GM12878 (cell line): Measurements from ENCODE around the gene GTF2F2. TPM values are rescaled to one million over a fixed set of nuclear protein-coding genes. Genes with fewer than 3 reads are reported as not detected.

Source experiments
- ATAC-seq: fragments of 200-7000 bp; cut with Tn5 transposase; 3 replicates; pipeline ENCODE4 v1.9.1; 2020; ENCODE audit warnings: mild to moderate bottlenecking, moderate library complexity
- BruUV-seq: library from RNA; stranded (reverse); fragments of 400-500 nt; replicated peaks from 2 replicates; lab custom pipeline; 2021; lab: Mats Ljungman, UMichigan
- CTCF ChIA-PET: fragments of 300-600 bp; sonication (Branson Sonifier 250); formaldehyde crosslinking; extraction: SDS; loops from one replicate; lab custom pipeline; 2021; ENCODE audit warnings: inconsistent platforms; lab: Yijun Ruan, JAX
- POLR2A ChIA-PET: fragments of 350-600 bp; formaldehyde crosslinking; extraction: SDS; loops from one replicate; lab custom pipeline; 2021; ENCODE audit warnings: inconsistent platforms; lab: Charles Lee
- RAD21 ChIA-PET: fragments of 300-600 bp; sonication (Branson Sonifier 250); formaldehyde crosslinking; loops from one replicate; lab custom pipeline; 2023; ENCODE audit warnings: antibody characterized with exemption; ENCODE audit not compliant: unreplicated experiment; lab: Charles Lee
- SMC1A ChIA-PET: fragments of 300-600 bp; sonication (Branson Sonifier 250); formaldehyde crosslinking; loops from one replicate; lab custom pipeline; 2023; ENCODE audit not compliant: unreplicated experiment, uncharacterized antibody; lab: Charles Lee
- DNase-seq: peaks from one replicate; pipeline ENCODE4 v3.0.0-alpha.2; 2011; ENCODE audit warnings: low read depth, low spot score
- FAIRE-seq: peaks from 3 replicates; lab custom pipeline; 2011; peaks lifted over from hg19 to GRCh38; lab: Jason Lieb, UNC
- H2AFZ ChIP-seq: 2 replicates; pipeline ENCODE4 v1.6.0; 2011; ENCODE audit warnings: low read depth, low read length, control low read depth; ENCODE audit not compliant: control insufficient read depth
- H3K27ac ChIP-seq: 2 replicates; pipeline ENCODE4 v1.5.1; 2011; ENCODE audit warnings: control low read depth; ENCODE audit not compliant: control insufficient read depth, insufficient read depth
- H3K27me3 ChIP-seq, 2 experiments: replicated peaks in 1 of 2; 2 replicates each; pipeline versions ENCODE4 v1.6.0 to v1.6.1; 2011; ENCODE audit warnings: low read length in 1 of 2; ENCODE audit not compliant: control insufficient read depth in 2 of 2, insufficient read depth in 2 of 2
- H3K36me3 ChIP-seq, 2 experiments: 2 replicates each; pipeline ENCODE4 v1.5.1; 2011; ENCODE audit warnings: low read length in 1 of 2; ENCODE audit not compliant: control insufficient read depth in 2 of 2, insufficient read depth in 2 of 2
- H3K4me1 ChIP-seq: 2 replicates; pipeline ENCODE4 v1.6.1; 2011; ENCODE audit warnings: mild to moderate bottlenecking, low read length, moderate library complexity, mixed read lengths; ENCODE audit not compliant: control insufficient read depth, insufficient read depth
- H3K4me2 ChIP-seq: 2 replicates; pipeline ENCODE4 v1.6.0; 2011; ENCODE audit warnings: control low read depth; ENCODE audit not compliant: control insufficient read depth, insufficient read depth
- H3K4me3 ChIP-seq: fragments of 200-600 bp; sonication (generic); 2 replicates; pipeline ENCODE4 v1.5.1; 2016
- H3K79me2 ChIP-seq: 2 replicates; pipeline ENCODE4 v1.6.0; 2011; ENCODE audit warnings: low read length; ENCODE audit not compliant: control insufficient read depth, insufficient read depth
- H3K9ac ChIP-seq: 2 replicates; pipeline ENCODE4 v1.8.0; 2011; ENCODE audit warnings: low read length, control low read depth, mixed read lengths; ENCODE audit not compliant: control insufficient read depth, insufficient read depth
- H3K9me3 ChIP-seq: replicated peaks from 3 replicates; pipeline ENCODE4 v1.5.1; 2011; ENCODE audit warnings: mild to moderate bottlenecking, low read length; ENCODE audit not compliant: control insufficient read depth, insufficient read depth
- H4K20me1 ChIP-seq: 2 replicates; pipeline ENCODE4 v1.6.0; 2011; ENCODE audit not compliant: control insufficient read depth, insufficient read depth
- EED ChIP-seq: sonication (generic); IDR thresholded peaks from 2 replicates; pipeline ENCODE4 v1.6.1; 2016; ENCODE audit warnings: antibody characterized with exemption, low read depth
- HDGF ChIP-seq: fragments of 450-650 bp; IDR thresholded peaks from 2 replicates; pipeline ENCODE4 v1.6.1; 2016; ENCODE audit warnings: antibody characterized with exemption
- JUNB ChIP-seq: IDR thresholded peaks from 2 replicates; pipeline ENCODE4 v1.6.1; 2016; ENCODE audit warnings: antibody characterized with exemption, mild to moderate bottlenecking
- NFYB ChIP-seq: IDR thresholded peaks from 2 replicates; pipeline ENCODE4 v1.6.1; 2011; ENCODE audit warnings: low read depth, mild to moderate bottlenecking, low read length, improper control_type of control experiment, moderate library complexity; ENCODE audit not compliant: insufficient read depth
- NRF1 ChIP-seq: conservative IDR thresholded peaks from 2 replicates; pipeline ENCODE4 v1.6.1; 2011; ENCODE audit warnings: mild to moderate bottlenecking, low read depth, low read length, improper control_type of control experiment
- SP1 ChIP-seq: IDR thresholded peaks from one replicate; pipeline ENCODE4 v1.6.1; 2011; ENCODE audit warnings: low read depth, low read length
- WGBS: methylation state at CpG from one replicate; pipeline ENCODE4 v1.1.6; 2016; ENCODE audit warnings: low lambda C conversion rate; ENCODE audit not compliant: insufficient replicate concordance, insufficient coverage; ENCODE audit errors: missing lambda C conversion rate; 5-methylcytosine and 5-hydroxymethylcytosine counted together
- in situ Hi-C: fragments of 300-500 bp; cut with MboI; formaldehyde crosslinking; loops from 9 replicates; pipeline ENCODE4 v1.14.3; 2018; ENCODE audit warnings: mixed read lengths
- intact Hi-C: fragments of 100-400 bp; cut with micrococcal nuclease; formaldehyde crosslinking; loops from one replicate; pipeline ENCODE4 v1.14.2; 2022; ENCODE audit not compliant: unreplicated experiment
- polyA plus RNA-seq, 11 experiments: library from polyadenylated mRNA; depleted of rRNA in 4 of 11; unstranded in 6 of 11; stranded (reverse) in 5 of 11; fragments of >200 nt; fragmentation: Nextera tagmentation in 4 of 11; fragmentation: Illumina TruSeq in 1 of 11; extraction: Ambion mirVana in 4 of 11; extraction: Trizol in 1 of 11; gene quantifications; 1 replicate in 1 of 11; 2 replicates in 10 of 11; pipeline versions ENCODE4 v1.2.1 to v1.2.3, GENCODE V29; 2011 to 2016; ENCODE audit warnings: inconsistent platforms in 2 of 11, missing spikeins in 2 of 11, low read depth in 1 of 11
- total RNA-seq, 4 experiments: library from RNA; depleted of rRNA in 3 of 4; stranded (reverse); fragments of >200 nt in 3 of 4; fragmentation: Illumina TruSeq in 1 of 4; extraction: Trizol in 1 of 4; gene quantifications; 2 replicates each; pipeline versions ENCODE4 v1.2.1 to v1.2.3, GENCODE V29; 2013 to 2021
- TF ChIP-seq, protein P1 (sequence below): fragments of 450-650 bp; IDR thresholded peaks from 2 replicates; pipeline ENCODE4 v1.6.1; 2018; ENCODE audit warnings: borderline replicate concordance, mild to moderate bottlenecking; ENCODE audit not compliant: partially characterized antibody

Gene GTF2F2
- total and polyA plus RNA-seq, 10 of the 15 experiments (the other 5 are each of a cell fraction or from before 2014, with no cell fraction given), result 14.5 to 30.8 (median 22.6) TPM

DNA sequence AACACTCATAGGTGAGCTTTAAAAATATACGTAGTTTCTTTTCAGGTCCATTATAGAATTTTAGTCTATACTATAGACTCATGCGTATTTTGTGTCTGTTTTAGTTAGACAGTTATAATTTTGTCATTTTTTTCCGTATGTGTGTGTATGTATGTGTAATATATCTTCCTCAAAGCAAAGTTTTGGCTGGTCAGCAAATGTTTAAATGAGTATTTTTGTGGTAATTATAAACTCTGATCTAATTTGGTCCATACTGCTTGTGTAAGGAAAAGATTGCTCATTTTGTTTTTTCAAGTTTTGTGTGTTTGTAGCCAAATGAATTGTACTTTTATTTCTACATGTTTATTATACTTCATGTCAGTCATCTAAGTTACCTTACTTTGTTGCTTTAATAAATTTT lies 60.0 kb downstream of the GTF2F2 start:
- ChIA-PET SMC1A (interaction anchor here (1.9 kb wide), 1 partner anchor 27 kb away, joined by 6 read pairs; no protein-coding TSS in a partner anchor), CTCF (no interaction called here), RAD21 (no interaction called here), POLR2A (no interaction called here)
- H3K4me3 ChIP-seq, result no peak overlapping the region
- no peak for FAIRE-seq
- no peak overlapping the region for H3K4me2 ChIP-seq
- no peaks in the 10 kb centered on the region for H4K20me1 ChIP-seq
- no peaks in the 10 kb centered on the region for H3K27me3 ChIP-seq
- no peaks in the 10 kb centered on the region for H3K4me1 ChIP-seq
- no peak overlapping the region for H3K9ac ChIP-seq
- BruUV-seq, result no TSS peak
- H3K79me2 ChIP-seq, result no peaks in the 10 kb centered on the region
- no peak overlapping the region for H3K27ac ChIP-seq
- no peak for ATAC-seq
- intact Hi-C loops (no loop called here), in situ Hi-C loops (no loop called here)
- H3K36me3 ChIP-seq, result peaks cover 0 to 2% of the 10 kb centered on the region in 2 experiments; a peak in 2 of 4 replicates
- H2AFZ ChIP-seq, result no peak overlapping the region
- 82% methylated on average over 3 of the region's 3 CpGs for WGBS
- no peaks in the 10 kb centered on the region for H3K9me3 ChIP-seq
- no peak for DNase-seq
- TF ChIP-seq NFYB (no peak), EED (no peak), SP1 (no peak), HDGF (no peak), NRF1 (no peak)
- TF ChIP-seq, all 136 proteins: peak for 0

DNA sequence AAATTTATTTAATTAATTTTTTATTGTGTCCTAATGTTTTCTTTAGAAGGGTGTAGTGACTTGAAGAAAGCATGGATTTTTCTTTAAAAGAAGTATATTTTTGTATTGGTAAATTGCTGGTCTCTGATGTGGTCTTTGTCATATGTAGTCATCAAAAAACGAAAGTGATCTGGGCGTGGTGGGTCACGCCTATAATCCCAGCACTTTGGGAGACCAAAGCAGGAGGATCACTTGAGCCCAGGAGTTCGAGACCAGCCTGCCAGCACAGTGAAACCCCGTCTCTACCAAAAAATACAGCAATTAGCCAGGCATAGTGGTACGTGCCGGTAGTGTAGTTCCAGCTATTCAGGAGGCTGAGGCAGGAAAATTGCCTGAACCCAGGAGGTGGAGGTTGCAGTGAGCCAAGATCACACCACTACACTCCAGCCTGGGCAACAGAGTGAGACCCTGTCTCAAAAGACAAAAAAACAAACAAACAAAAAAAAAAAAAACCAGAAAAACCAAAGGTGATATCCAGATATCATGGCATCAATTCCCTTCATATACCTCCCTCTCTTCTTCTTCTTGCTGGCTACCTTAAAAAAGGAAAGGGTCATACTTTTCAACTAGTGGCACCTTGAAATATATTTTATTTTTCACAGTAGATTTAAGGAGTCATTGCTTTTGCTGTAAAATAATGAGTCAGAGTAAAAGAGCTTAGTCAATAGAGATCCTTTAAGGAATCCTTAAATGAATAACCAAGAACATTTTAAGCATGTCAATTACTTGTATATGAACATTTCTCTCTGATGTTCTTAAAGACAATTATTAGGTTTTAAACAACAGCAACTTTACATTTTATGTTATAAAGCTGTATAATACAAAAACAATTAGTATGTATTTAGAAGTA lies 60.6 kb downstream of the GTF2F2 start:
- in situ Hi-C loops, result no loop called here
- ATAC-seq (no peak), DNase-seq (no peak), FAIRE-seq (no peak)
- intact Hi-C loops, result no loop called here
- no peak overlapping the region for H3K27ac ChIP-seq
- POLR2A ChIA-PET, result interaction anchor here (0.5 to 1.5 kb wide), 3 partner anchors 10 to 14 kb away, joined by 3 to 5 read pairs (median 5); no protein-coding TSS in a partner anchor
- CTCF ChIA-PET, result interaction anchor here (0.8 to 1.1 kb wide), 3 partner anchors 13 to 99 kb away, joined by 3 to 4 read pairs (median 4); no protein-coding TSS in a partner anchor
- 58% methylated on average over 7 of the region's 7 CpGs for whole genome bisulfite sequencing
- no peaks in the 10 kb centered on the region for H3K4me1 ChIP-seq
- no peak overlapping the region for H3K9ac ChIP-seq
- no peak overlapping the region for H3K4me2 ChIP-seq
- H3K36me3 ChIP-seq, result peaks cover 0 to 2% of the 10 kb centered on the region in 2 experiments; a peak in 2 of 4 replicates
- SMC1A ChIA-PET, result interaction anchor here (0.8 to 1.9 kb wide), 3 partner anchors 11 to 28 kb away, joined by 3 to 6 read pairs (median 4); no protein-coding TSS in a partner anchor
- no peaks in the 10 kb centered on the region for H4K20me1 ChIP-seq
- BruUV-seq, result no TSS peak
- RAD21 ChIA-PET, result no interaction called here
- H3K4me3 ChIP-seq, result no peak overlapping the region
- TF ChIP-seq, protein P1, sequence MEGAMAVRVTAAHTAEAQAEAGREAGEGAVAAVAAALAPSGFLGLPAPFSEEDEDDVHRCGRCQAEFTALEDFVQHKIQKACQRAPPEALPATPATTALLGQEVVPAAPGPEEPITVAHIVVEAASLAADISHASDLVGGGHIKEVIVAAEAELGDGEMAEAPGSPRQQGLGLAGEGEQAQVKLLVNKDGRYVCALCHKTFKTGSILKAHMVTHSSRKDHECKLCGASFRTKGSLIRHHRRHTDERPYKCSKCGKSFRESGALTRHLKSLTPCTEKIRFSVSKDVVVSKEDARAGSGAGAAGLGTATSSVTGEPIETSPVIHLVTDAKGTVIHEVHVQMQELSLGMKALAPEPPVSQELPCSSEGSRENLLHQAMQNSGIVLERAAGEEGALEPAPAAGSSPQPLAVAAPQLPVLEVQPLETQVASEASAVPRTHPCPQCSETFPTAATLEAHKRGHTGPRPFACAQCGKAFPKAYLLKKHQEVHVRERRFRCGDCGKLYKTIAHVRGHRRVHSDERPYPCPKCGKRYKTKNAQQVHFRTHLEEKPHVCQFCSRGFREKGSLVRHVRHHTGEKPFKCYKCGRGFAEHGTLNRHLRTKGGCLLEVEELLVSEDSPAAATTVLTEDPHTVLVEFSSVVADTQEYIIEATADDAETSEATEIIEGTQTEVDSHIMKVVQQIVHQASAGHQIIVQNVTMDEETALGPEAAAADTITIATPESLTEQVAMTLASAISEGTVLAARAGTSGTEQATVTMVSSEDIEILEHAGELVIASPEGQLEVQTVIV, result no peak
- peak; percentile 17; the same call in 1 of the 2 replicates for TF ChIP-seq JUNB
- H3K79me2 ChIP-seq, result no peaks in the 10 kb centered on the region
- no peaks in the 10 kb centered on the region for H3K9me3 ChIP-seq
- H3K27me3 ChIP-seq, result no peaks in the 10 kb centered on the region
- H2AFZ ChIP-seq, result no peak overlapping the region
